Middle frontal gyrus (tissue), 1 donor: Measurements from ENCODE around the gene ZNF678.
"Not testable (repeated sequence)": the region's sequence is repeated elsewhere in the genome, so short reads cannot be mapped to it uniquely, and the experiment has no call there.

ENCODE experiments used
- DNase-seq: peaks from one replicate; pipeline ENCODE4 v3.0.0-alpha.2; 2015; ENCODE audit warnings: low spot score; ENCODE audit errors: extremely low spot score

Gene ZNF678

DNA sequence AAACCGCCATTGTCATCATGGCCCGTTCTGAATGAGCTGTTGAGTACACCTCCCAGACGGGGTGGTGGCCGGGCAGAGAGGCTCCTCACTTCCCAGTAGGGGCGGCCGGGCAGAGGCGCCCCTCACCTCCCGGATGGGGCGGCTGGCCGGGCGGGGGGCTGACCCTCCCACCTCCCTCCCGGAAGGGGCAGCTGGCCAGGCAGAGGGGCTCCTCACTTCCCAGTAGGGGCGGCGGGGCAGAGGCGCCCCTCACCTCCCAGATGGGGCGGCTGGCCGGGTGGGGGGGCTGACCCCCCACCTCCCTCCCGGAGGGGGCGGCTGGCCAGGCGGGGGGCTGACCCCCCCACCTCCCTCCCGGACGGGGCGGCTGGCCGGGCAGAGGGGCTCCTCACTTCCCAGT is 147.1 kb downstream of the ZNF678 start:
- not testable (repeated sequence) for DNase-seq

DNA sequence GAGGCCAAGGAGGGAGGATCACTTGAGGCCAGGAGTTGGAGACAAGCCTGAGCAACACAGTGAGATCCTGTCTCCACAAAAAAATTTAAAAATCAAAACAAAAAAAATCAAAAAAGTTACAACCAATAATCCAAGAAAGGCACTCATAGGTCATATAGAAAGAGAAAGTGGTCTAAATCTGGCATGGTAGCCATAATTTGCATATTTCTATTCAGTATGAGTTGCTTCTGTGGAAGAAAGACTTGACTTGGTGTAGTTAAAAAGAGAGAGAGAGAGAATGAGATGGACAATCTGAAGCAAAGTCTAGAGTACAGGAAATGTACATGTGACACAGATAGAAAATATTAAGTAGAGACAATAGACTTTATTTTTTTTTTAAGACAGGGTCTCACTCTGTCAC is 149.3 kb downstream of the ZNF678 start:
- no peak for DNase-seq

DNA sequence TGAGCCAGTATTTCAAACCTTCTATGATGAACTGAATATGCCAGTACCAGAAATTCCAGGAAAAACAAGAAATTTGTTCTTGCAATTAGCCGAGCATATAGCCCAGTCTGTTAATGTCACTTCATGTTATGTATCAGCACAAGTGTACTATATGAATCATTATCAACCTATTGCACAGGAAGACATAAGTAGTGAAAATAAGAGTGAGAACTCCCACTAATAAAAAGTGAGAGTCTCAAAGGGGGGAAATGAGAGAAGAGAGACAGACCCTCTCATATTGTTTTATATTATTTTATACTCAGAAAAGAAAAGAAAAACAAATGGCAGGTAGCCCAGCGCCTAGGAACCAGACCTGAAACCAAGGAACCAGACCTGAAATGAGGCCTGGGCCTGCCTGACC is 155.6 kb downstream of the ZNF678 start:
- no peak for DNase-seq

DNA sequence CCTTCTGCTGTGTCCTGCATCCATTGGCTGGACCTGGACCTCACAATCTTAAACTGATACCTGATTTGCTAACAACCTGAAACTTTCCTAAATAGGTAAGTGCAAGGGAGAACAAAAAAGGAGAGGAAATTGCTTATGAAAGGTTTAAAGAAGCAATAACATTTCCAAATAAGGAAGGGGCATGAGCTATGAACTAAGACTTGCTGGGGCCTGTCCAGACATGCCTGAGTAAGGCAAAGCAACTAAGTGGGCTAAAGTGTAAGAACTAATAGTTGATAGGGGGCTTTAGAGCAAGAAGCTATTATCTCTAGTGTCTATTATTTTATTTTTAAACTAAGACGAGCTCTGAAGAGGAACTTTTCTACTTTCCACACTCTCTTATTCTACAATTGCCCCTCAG is 160.1 kb downstream of the ZNF678 start:
- no peak for DNase-seq

DNA sequence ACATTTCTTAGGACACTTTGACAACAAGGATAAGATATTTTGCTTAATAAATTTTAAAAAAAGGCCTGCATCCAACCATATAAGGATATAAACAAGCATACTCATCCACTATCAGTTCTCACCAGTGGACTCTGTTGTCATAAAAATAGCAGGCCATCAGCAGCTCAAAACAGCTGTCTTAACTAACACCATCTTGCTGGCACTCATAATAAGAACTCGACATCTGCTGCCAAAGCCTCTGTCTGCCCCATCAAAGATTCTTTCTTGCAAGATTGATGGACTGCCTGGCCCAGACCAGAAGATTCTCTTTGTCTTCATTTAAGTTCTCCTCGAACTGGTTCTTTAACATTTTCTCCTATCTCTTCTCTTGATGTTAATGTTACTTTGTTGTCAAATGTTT is 161.7 kb downstream of the ZNF678 start:
- no peak for DNase-seq

DNA sequence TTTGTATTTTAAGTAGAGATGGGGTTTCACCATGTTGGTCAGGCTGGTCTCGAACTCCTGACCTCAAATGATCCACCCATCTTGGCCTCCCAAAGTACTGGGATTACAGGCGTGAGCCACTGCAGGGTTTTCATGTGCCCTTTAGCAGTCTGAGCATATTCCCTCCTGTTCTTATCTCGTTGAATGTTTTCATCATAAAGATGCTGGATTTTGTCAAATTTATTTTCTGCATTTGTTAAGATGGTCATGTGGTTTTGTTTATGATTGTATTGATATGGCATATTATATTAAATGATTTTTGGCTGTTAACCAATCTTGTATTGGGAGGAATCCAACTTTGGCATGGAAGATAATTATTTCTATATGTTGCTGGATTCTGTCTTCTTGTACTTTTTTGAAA is 163.0 kb downstream of the ZNF678 start:
- no peak for DNase-seq
